ENCODE data around the gene KCNC4. TPM values are rescaled to one million over a fixed set of nuclear protein-coding genes. Genes with fewer than 3 reads are reported as not detected.

KCNC4 gene
- total RNA-seq, 4 donors from 2014 or later: 4.6 to 18.0 (median 9.7) TPM

- H3K4me3 ChIP-seq: peak overlapping the region; percentile 65 to 93 (median 83)
- WGBS: 59% methylated on average over 7 of the region's 7 CpGs
- H3K9me3 ChIP-seq: no peaks in the 10 kb centered on the region
- intact Hi-C loops (cut with DNase I): loop anchor here (10.0 kb wide), 1 partner anchor 286 kb away; no protein-coding TSS in a partner anchor
- H3K27me3 ChIP-seq: peaks cover 0 to 6% (median 2%) of the 10 kb centered on the region in 4 donors
- H3K4me1 ChIP-seq: peaks cover 28 to 52% (median 46%) of the 10 kb centered on the region in 4 donors
- no peaks in the 10 kb centered on the region for H3K36me3 ChIP-seq
- TF ChIP-seq POLR2A (IDR thresholded peaks at IDR 0.05; ENCODE audit: low read depth) (no peak), POLR2AphosphoS5 (IDR thresholded peaks at IDR 0.05) (no peak), CTCF (IDR thresholded peaks at IDR 0.05) (no peak)
- DNase-seq (ENCODE audit: extremely low spot score): no peak
- H3K27ac ChIP-seq (replicated peaks in 1 of 4): peak overlapping the region; percentile 83 to 90 (median 85)
Measured at GRCh38 chr1:110208916-110209645, 1.0 kb upstream of the KCNC4 start.

GRCh38 chr1:110210604-110211495, 736 bp downstream of the KCNC4 start:
- Histone ChIP-seq H3K9me3 (no peaks in the 10 kb centered on the region), H3K4me3 (peak overlapping the region; percentile 65 to 93 (median 83)), H3K27me3 (peaks cover 0 to 6% (median 2%) of the 10 kb centered on the region in 4 donors), H3K4me1 (peaks cover 28 to 68% (median 62%) of the 10 kb centered on the region in 4 donors), H3K27ac (replicated peaks in 1 of 4) (peak overlapping the region; percentile 83 to 90 (median 85)), H3K36me3 (peaks cover 0 to under 1% (median 0%) of the 10 kb centered on the region in 4 donors)
- 0% methylated on average over 11 of the region's 101 CpGs for WGBS
- DNase-seq (ENCODE audit: extremely low spot score): no peak
- TF ChIP-seq POLR2A (IDR thresholded peaks at IDR 0.05; ENCODE audit: low read depth) (no peak), EP300 (IDR thresholded peaks at IDR 0.05) (no peak), POLR2AphosphoS5 (IDR thresholded peaks at IDR 0.05) (peak in 1 of 2 donors; percentile 4), CTCF (IDR thresholded peaks at IDR 0.05) (no peak)
- intact Hi-C loops (cut with DNase I): no loop called here

- no peak for DNase-seq (ENCODE audit: extremely low spot score)
- Histone ChIP-seq H3K36me3 (peaks cover 0 to 6% (median 0%) of the 10 kb centered on the region in 4 donors), H3K4me1 (peaks cover 28 to 75% (median 62%) of the 10 kb centered on the region in 4 donors), H3K27me3 (peaks cover 0 to 6% (median 2%) of the 10 kb centered on the region in 4 donors), H3K27ac (replicated peaks in 1 of 4) (peak overlapping the region; percentile 2 to 90 (median 85)), H3K9me3 (no peaks in the 10 kb centered on the region), H3K4me3 (peak overlapping the region; percentile 65 to 93 (median 83))
- TF ChIP-seq CTCF (IDR thresholded peaks at IDR 0.05) (no peak), POLR2AphosphoS5 (IDR thresholded peaks at IDR 0.05) (no peak), EP300 (IDR thresholded peaks at IDR 0.05) (no peak), POLR2A (IDR thresholded peaks at IDR 0.05; ENCODE audit: low read depth) (no peak)
- WGBS: no CpG with 5 or more reads among the region's 81 CpGs
- intact Hi-C loops (cut with DNase I): no loop called here
Measured at GRCh38 chr1:110211496-110212168, 1.5 kb downstream of the KCNC4 start.
